CD4-positive, alpha-beta T cell treated with Interleukin-4 for 1 hour (primary cell): ENCODE data around the gene HSPBAP1.
A peak's percentile ranks its signal among the peaks of the same experiment; 100 is the strongest.
"Not testable (repeated sequence)": the region's sequence is repeated elsewhere in the genome, so short reads cannot be mapped to it uniquely, and the experiment has no call there.

ENCODE experiments used
- DNase-seq, 2 donors: peaks; one replicate each; pipeline ENCODE4 v3.0.0-alpha.2; 2020 to 2022

HSPBAP1 gene

GRCh38 chr3:122732682-122733525 lies 60.7 kb downstream of the HSPBAP1 start:
- DNase-seq = not testable (repeated sequence)

- no peak for DNase-seq
These were observed 63.4 kb downstream of the HSPBAP1 start for GRCh38 chr3:122730240-122730639.

DNA sequence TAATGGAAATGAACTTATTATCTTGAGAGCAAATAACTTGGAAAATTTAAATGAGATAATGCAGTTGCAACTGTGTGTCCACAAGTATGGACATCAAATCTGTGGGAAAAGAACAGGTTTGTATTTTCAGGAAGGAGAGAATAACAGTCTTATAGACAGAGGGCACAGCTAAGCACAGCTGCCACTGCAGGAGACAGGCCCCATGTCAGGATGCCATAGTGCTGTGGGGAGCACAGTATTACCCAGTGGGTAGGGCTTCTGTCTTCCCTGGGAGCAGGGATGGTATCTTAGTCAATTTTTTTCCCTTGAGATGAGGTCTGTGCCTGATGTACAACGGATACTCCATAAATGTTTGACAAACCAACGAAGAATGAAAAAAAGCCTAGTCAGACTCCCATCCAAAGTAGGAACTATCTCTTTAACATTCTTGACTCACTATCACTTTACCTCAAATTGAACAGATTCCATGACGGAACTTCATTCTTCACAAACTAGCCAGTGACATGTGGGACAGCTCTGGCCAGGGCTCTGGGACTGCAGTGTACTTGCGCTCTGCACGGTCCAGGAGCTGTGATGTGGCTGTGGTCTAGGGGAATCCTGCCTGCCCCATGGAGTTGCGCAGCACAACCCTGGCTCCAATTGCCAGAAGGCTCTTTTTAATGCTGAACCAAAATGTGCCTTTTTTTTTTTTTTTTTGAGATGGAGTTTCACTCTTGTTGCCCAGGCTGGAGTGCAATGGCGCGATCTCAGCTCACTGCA lies 64.7 kb downstream of the HSPBAP1 start:
- no peak for DNase-seq

GRCh38 chr3:122728186-122728585 lies 65.4 kb downstream of the HSPBAP1 start:
- no peak for DNase-seq

GRCh38 chr3:122727766-122728165 lies 65.9 kb downstream of the HSPBAP1 start:
- DNase-seq = no peak

- no peak for DNase-seq
These were observed 66.3 kb downstream of the HSPBAP1 start for GRCh38 chr3:122727294-122727693.

DNA sequence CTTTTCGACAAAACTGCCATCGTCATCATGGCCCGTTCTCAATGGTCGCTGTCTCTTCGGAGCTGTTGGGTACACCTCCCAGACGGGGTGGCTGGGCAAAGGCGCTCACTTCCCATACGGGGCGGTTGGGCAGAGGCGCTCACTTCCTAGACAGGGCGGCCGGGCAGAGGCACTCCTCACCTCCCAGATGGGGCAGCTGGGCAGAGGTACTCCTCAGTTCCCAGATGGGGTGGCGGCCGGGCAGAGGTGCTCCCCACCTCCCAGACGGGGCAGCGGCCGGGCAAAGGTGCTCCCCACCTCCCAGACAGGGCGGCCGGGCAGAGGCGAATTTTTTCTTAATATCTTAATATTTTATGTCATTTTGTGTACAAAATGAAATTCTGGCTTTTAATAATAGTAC lies 68.5 kb downstream of the HSPBAP1 start:
- DNase-seq = no peak

- DNase-seq = no peak
These were observed 74.2 kb downstream of the HSPBAP1 start for GRCh38 chr3:122719273-122719921.

DNA sequence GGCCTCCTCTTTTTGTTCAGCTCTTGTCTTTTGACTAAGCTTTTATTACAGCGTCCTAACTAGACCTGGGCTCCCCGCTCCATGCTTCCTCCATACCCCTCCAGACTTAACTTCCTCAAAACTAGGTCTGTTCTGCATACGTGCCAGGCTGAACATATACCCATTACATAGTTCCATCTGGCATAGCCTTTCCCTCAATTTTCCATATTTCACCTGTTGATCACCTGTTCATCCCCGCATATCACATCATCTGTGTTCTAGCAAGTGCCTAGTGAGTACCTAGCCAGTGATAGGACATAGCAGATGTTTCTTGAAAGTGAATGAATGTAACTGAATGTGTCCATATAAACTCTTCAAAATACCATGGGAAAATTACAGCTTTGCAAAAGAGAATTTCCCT lies 77.0 kb downstream of the HSPBAP1 start:
- no peak for DNase-seq

DNA sequence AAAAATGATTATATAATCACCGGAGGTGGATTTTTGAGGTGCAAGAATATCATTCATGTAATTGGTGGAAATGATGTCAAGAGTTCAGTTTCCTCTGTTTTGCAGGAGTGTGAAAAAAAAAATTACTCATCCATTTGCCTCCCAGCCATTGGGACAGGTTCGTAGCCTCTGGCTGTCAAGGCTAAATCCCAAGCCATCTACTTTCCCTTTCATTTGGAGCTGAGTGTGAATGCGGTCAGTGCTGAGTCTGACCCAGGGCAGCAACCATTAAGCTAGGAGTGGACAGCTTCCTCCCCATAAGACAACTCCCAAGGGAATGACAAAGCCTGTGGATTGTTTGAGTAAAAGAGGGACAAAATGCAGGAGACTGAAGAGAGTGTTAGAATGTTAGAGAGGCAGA lies 79.4 kb downstream of the HSPBAP1 start:
- no peak for DNase-seq

GRCh38 chr3:122710616-122711251 lies 82.9 kb downstream of the HSPBAP1 start:
- not testable (repeated sequence) for DNase-seq

DNA sequence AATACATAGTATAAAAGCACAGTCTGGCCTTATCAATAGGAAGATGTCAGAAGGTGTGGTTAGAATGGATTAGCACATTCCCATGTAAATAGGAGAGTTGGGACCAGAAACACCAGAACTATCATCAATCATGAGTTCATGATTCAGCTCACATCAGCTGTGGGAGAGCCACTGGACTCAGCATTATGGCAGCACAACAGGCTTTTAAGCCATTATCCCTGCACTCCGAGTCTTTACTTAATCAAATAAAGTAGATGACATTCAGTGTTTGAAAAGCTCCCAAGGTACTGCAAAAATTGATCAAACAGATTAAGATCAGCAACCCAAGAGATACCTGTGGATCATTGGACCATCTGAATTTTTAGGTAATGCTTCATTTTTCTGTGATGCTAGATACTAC lies 88.3 kb downstream of the HSPBAP1 start:
- DNase-seq = no peak

GRCh38 chr3:122700193-122700592 lies 93.4 kb downstream of the HSPBAP1 start:
- DNase-seq = no peak

GRCh38 chr3:122697952-122698620 lies 95.5 kb downstream of the HSPBAP1 start:
- peak in 1 of 2 donors; percentile 75 for DNase-seq

DNA sequence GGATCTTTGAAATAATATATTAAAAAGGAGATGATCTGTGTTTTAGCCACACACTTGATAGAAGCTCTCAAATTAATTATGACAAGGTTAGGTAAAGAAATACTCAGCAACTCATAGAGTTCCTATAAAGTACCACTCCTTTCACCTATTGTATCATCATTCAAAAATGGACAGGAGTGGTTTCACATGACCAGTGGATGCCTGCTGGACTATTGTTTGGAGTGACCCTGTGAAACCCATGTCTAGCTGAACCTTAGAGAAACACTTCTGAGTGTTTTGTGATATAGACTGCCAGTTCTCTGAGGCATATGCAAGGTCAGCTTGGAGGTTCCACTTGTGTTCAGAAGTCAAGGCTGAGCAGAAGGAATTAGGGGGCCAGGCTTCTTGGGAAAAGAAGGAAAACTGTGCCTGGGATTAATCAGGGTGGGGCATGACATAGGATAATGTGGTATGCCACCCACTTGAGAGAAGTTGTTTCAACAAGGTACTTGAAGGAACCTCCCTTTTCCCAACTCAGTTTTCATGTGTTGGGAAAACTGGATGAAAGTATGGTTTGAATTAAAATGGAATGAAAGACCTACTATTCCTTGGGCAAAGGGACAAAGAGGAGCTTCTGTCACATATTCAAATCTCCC lies 97.6 kb downstream of the HSPBAP1 start:
- DNase-seq = no peak

- peak in 1 of 2 donors; percentile 58 for DNase-seq
These were observed 98.7 kb downstream of the HSPBAP1 start for GRCh38 chr3:122694966-122695365.

- no peak for DNase-seq
These were observed 101.0 kb downstream of the HSPBAP1 start for GRCh38 chr3:122692674-122693073.

- DNase-seq = no peak
These were observed 102.4 kb downstream of the HSPBAP1 start for GRCh38 chr3:122691195-122691594.

DNA sequence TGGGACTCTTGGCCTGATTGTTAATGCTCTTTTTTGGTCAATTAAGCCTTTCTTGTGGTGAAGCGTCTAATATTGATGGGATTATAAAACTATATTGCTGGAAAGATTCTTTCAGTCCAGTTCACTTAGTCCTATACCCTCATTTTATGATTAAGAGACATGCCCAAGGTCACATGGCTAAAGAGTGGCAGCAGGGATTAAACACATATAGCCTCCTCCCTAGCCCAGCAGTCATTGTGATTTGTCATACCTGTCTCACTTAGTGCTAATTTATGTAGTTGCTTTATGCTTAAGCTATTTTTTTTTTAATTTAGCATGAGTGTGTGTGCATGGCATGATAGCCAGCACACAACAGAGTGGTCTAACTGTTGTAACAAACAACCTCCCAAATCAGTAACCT lies 103.5 kb downstream of the HSPBAP1 start:
- DNase-seq = no peak
